HepG2 (cell line): Measurements from ENCODE around the gene NADK2. TPM values are rescaled to one million over a fixed set of nuclear protein-coding genes. Genes with fewer than 3 reads are reported as not detected.

Source experiments
- BCL3 ChIP-seq: sonication (generic); formaldehyde crosslinking; IDR thresholded peaks from 2 replicates; pipeline ENCODE4 v1.5.1; 2020; ENCODE audit warnings: mild to moderate bottlenecking, missing genetic modification reagents, moderate library complexity
- BCLAF1 ChIP-seq: fragments of 450-650 bp; IDR thresholded peaks from 2 replicates; pipeline ENCODE4 v1.6.1; 2017; ENCODE audit warnings: mild to moderate bottlenecking
- EEA1 ChIP-seq: sonication (generic); formaldehyde crosslinking; IDR thresholded peaks from 2 replicates; pipeline ENCODE4 v1.5.1; 2020; ENCODE audit warnings: mild to moderate bottlenecking, missing genetic modification reagents, borderline replicate concordance
- HES4 ChIP-seq: sonication (generic); formaldehyde crosslinking; IDR thresholded peaks from 2 replicates; pipeline ENCODE4 v1.9.0; 2021; ENCODE audit warnings: mild to moderate bottlenecking, missing genetic modification reagents, borderline replicate concordance
- HMG20B ChIP-seq: conservative IDR thresholded peaks from 2 replicates; pipeline ENCODE4 v1.6.1; 2016; ENCODE audit warnings: missing genetic modification reagents, missing compliant biosample characterization
- KDM4B ChIP-seq: sonication (generic); formaldehyde crosslinking; IDR thresholded peaks from 2 replicates; pipeline ENCODE4 v1.4.0; 2020; ENCODE audit warnings: missing genetic modification reagents
- MXD3 ChIP-seq: IDR thresholded peaks from 2 replicates; pipeline ENCODE4 v1.6.1; 2016; ENCODE audit warnings: mild to moderate bottlenecking, missing biosample characterization, missing genetic modification reagents
- NFE2L2 ChIP-seq: fragments of 150-350 bp; IDR thresholded peaks from 2 replicates; pipeline ENCODE4 v1.6.1; 2014; ENCODE audit warnings: low read length
- PAX8 ChIP-seq: sonication (generic); formaldehyde crosslinking; IDR thresholded peaks from 2 replicates; pipeline ENCODE4 v1.8.0; 2022; ENCODE audit warnings: mild to moderate bottlenecking, missing genetic modification reagents, borderline replicate concordance
- SMARCE1 ChIP-seq: fragments of 450-650 bp; IDR thresholded peaks from 2 replicates; pipeline ENCODE4 v1.6.1; 2017; ENCODE audit warnings: borderline replicate concordance
- SP2 ChIP-seq: sonication (generic); formaldehyde crosslinking; IDR thresholded peaks from 2 replicates; pipeline ENCODE4 v1.5.1; 2020; ENCODE audit warnings: mild to moderate bottlenecking, missing genetic modification reagents
- ZFAT ChIP-seq: sonication (generic); formaldehyde crosslinking; conservative IDR thresholded peaks from 2 replicates; pipeline ENCODE4 v1.8.1; 2023; ENCODE audit warnings: missing genetic modification reagents, inconsistent platforms
- ZKSCAN1 ChIP-seq: fragments of 150-350 bp; IDR thresholded peaks from 2 replicates; pipeline ENCODE4 v1.6.1; 2014; ENCODE audit warnings: low read length
- ZKSCAN8 ChIP-seq: IDR thresholded peaks from 2 replicates; pipeline ENCODE4 v1.6.1; 2016; ENCODE audit warnings: borderline replicate concordance, missing genetic modification reagents, missing compliant biosample characterization
- ZNF720 ChIP-seq: sonication (generic); formaldehyde crosslinking; IDR thresholded peaks from 2 replicates; pipeline ENCODE4 v1.4.0; 2020; ENCODE audit warnings: missing genetic modification reagents
- ZNF784 ChIP-seq: sonication (generic); formaldehyde crosslinking; IDR thresholded peaks from 2 replicates; pipeline ENCODE4 v1.5.1; 2020; ENCODE audit warnings: missing genetic modification reagents, mild to moderate bottlenecking, borderline replicate concordance
- ZUFSP ChIP-seq: sonication (generic); formaldehyde crosslinking; IDR thresholded peaks from 2 replicates; pipeline ENCODE4 v1.9.0; 2021; ENCODE audit warnings: missing genetic modification reagents, mild to moderate bottlenecking, borderline replicate concordance
- polyA plus RNA-seq, 8 experiments: library from polyadenylated mRNA; depleted of rRNA in 3 of 8; stranded (reverse) in 7 of 8; unstranded in 1 of 8; fragments of >200 nt; fragmentation: Illumina TruSeq in 4 of 8; extraction: Trizol in 4 of 8; gene quantifications; 2 replicates each; pipeline versions ENCODE4 v1.2.1 to v1.2.3, GENCODE V29; 2011 to 2016; ENCODE audit warnings: low read depth in 4 of 8, missing spikeins in 1 of 8, mixed read lengths in 1 of 8; ENCODE audit not compliant: insufficient read depth in 1 of 8
- total RNA-seq, 5 experiments: library from RNA; depleted of rRNA; stranded (reverse); fragments of >200 nt; fragmentation: Illumina TruSeq; extraction: Trizol; gene quantifications; 2 replicates each; pipeline ENCODE4 v1.2.3, GENCODE V29; 2016; ENCODE audit warnings: low read depth in 1 of 5

NADK2 gene
- total and polyA plus RNA-seq, 2 of the 13 experiments (the other 11 are each of a cell fraction or from before 2014, with no cell fraction given), result 13.9 to 71.4 TPM

- TF ChIP-seq BCLAF1 (no peak), SP2 (CRISPR knock-in tag) (peak; percentile 73), ZNF784 (no peak), PAX8 (CRISPR knock-in tag) (no peak), EEA1 (no peak), ZUFSP (CRISPR knock-in tag) (no peak), HMG20B (CRISPR knock-in tag) (no peak), MXD3 (CRISPR knock-in tag) (0 out of 2 replicates have a peak, but pooled peaks have one; percentile 34), ZFAT (CRISPR knock-in tag) (no peak), ZKSCAN8 (no peak), NFE2L2 (no peak), SMARCE1 (no peak), ZNF720 (0 out of 2 replicates have a peak, but pooled peaks have one; percentile 39), KDM4B (CRISPR knock-in tag) (no peak), HES4 (CRISPR knock-in tag) (no peak; the same call in 1 of the 2 replicates), BCL3 (peak; percentile 73; the same call in 1 of the 2 replicates), ZKSCAN1 (no peak)
These were observed at the start of gene NADK2 (continued) for GRCh38 chr5:36241631-36242533.
